MG63 (cell line): Measurements from ENCODE around the gene HNRNPA0. TPM values are rescaled to one million over a fixed set of nuclear protein-coding genes. Genes with fewer than 3 reads are reported as not detected.
"Not testable (repeated sequence)": the region's sequence is repeated elsewhere in the genome, so short reads cannot be mapped to it uniquely, and the experiment has no call there.

ENCODE experiments used
- DNase-seq: peaks from one replicate; pipeline ENCODE4 v3.0.0-alpha.2; 2020
- H3K27me3 ChIP-seq: fragments of 250-450 bp; sonication (Bioruptor Pico); 2 replicates; pipeline ENCODE4 v1.5.1; 2020; ENCODE audit warnings: mild to moderate bottlenecking, moderate library complexity
- H3K36me3 ChIP-seq: fragments of 250-450 bp; sonication (Bioruptor Pico); 2 replicates; pipeline ENCODE4 v1.5.1; 2020; ENCODE audit warnings: mild to moderate bottlenecking, moderate library complexity
- H3K4me3 ChIP-seq: fragments of 250-450 bp; sonication (Bioruptor Pico); 2 replicates; pipeline ENCODE4 v1.5.1; 2020; ENCODE audit warnings: mild to moderate bottlenecking, moderate library complexity
- H3K9me3 ChIP-seq: fragments of 250-450 bp; sonication (Bioruptor Pico); 2 replicates; pipeline ENCODE4 v1.5.1; 2020; ENCODE audit warnings: mild to moderate bottlenecking, moderate library complexity
- total RNA-seq: library from RNA; depleted of rRNA; stranded (reverse); fragments of >200 nt; shearing (Covaris generic); gene quantifications from 2 replicates; pipeline ENCODE4 v1.2.3, GENCODE V29; 2014; ENCODE audit warnings: low replicate concordance; rRNA removed

HNRNPA0 gene
- 58.9 and 81.3 TPM in 2 replicates for total RNA-seq

GRCh38 chr5:137754188-137754960 lies at the start of gene HNRNPA0:
Gene HNRNPA0 (minus strand): TSS chr5:137754363. CDS start chr5:137754066, 297 bp downstream.
- Histone ChIP-seq H3K27me3 (no peaks in the 10 kb centered on the region), H3K9me3 (no peaks in the 10 kb centered on the region), H3K4me3 (peak within 1 kb of the TSS; percentile 83), H3K36me3 (peaks cover 44% of the 10 kb centered on the region)
- peak; percentile 99 for DNase-seq

GRCh38 chr5:137802282-137803210 lies 48.4 kb upstream of the HNRNPA0 start:
- no peak for DNase-seq
- H3K36me3 ChIP-seq = no peaks in the 10 kb centered on the region
- peaks cover 14% of the 10 kb centered on the region for H3K27me3 ChIP-seq
- no peaks in the 10 kb centered on the region for H3K9me3 ChIP-seq
- H3K4me3 ChIP-seq = no peak overlapping the region

- Histone ChIP-seq H3K9me3 (no peaks in the 10 kb centered on the region), H3K4me3 (no peak overlapping the region), H3K27me3 (peaks cover 19% of the 10 kb centered on the region), H3K36me3 (no peaks in the 10 kb centered on the region)
- no peak for DNase-seq
Observed at GRCh38 chr5:137800700-137801411, 46.7 kb upstream of the HNRNPA0 start.

- Histone ChIP-seq H3K9me3 (no peaks in the 10 kb centered on the region), H3K27me3 (peaks cover 9% of the 10 kb centered on the region; the same call in 1 of the 2 replicates), H3K36me3 (no peaks in the 10 kb centered on the region), H3K4me3 (no peak overlapping the region)
- no peak for DNase-seq
Observed at GRCh38 chr5:137796279-137796678, 42.1 kb upstream of the HNRNPA0 start.

- Histone ChIP-seq H3K36me3 (no peaks in the 10 kb centered on the region), H3K9me3 (no peaks in the 10 kb centered on the region), H3K4me3 (no peak overlapping the region), H3K27me3 (peaks cover 9% of the 10 kb centered on the region; the same call in 1 of the 2 replicates)
- no peak for DNase-seq
Observed at GRCh38 chr5:137794863-137795262, 40.7 kb upstream of the HNRNPA0 start.

GRCh38 chr5:137792303-137792702 lies 38.1 kb upstream of the HNRNPA0 start:
- H3K9me3 ChIP-seq = no peaks in the 10 kb centered on the region
- H3K4me3 ChIP-seq = no peak overlapping the region
- no peak for DNase-seq
- peaks cover 12% of the 10 kb centered on the region; the same call in 1 of the 2 replicates for H3K27me3 ChIP-seq
- no peaks in the 10 kb centered on the region for H3K36me3 ChIP-seq

GRCh38 chr5:137791799-137792198 lies 37.6 kb upstream of the HNRNPA0 start:
- H3K27me3 ChIP-seq = peaks cover 12% of the 10 kb centered on the region
- H3K9me3 ChIP-seq = no peaks in the 10 kb centered on the region
- no peaks in the 10 kb centered on the region for H3K36me3 ChIP-seq
- no peak overlapping the region for H3K4me3 ChIP-seq
- DNase-seq = no peak

GRCh38 chr5:137791387-137791786 lies 37.2 kb upstream of the HNRNPA0 start:
- no peak for DNase-seq
- Histone ChIP-seq H3K9me3 (no peaks in the 10 kb centered on the region), H3K36me3 (no peaks in the 10 kb centered on the region), H3K27me3 (peaks cover 13% of the 10 kb centered on the region), H3K4me3 (no peak overlapping the region)

GRCh38 chr5:137788560-137788959 lies 34.4 kb upstream of the HNRNPA0 start:
- H3K27me3 ChIP-seq, H3K36me3 ChIP-seq, H3K4me3 ChIP-seq, DNase-seq: not testable (repeated sequence)
- peaks cover 11% of the 10 kb centered on the region; the same call in 1 of the 2 replicates for H3K9me3 ChIP-seq

GRCh38 chr5:137782984-137783536 lies 28.9 kb upstream of the HNRNPA0 start:
- Histone ChIP-seq H3K27me3 (peaks cover 14% of the 10 kb centered on the region), H3K9me3 (peaks cover 11% of the 10 kb centered on the region; the same call in 1 of the 2 replicates), H3K36me3 (no peaks in the 10 kb centered on the region), H3K4me3 (no peak overlapping the region)
- no peak for DNase-seq

- DNase-seq = no peak
- H3K36me3 ChIP-seq = no peaks in the 10 kb centered on the region
- H3K4me3 ChIP-seq = no peak overlapping the region
- peaks cover 11% of the 10 kb centered on the region; the same call in 1 of the 2 replicates for H3K9me3 ChIP-seq
- H3K27me3 ChIP-seq = peaks cover 12% of the 10 kb centered on the region
Observed at GRCh38 chr5:137782055-137782454, 27.9 kb upstream of the HNRNPA0 start.

GRCh38 chr5:137778772-137779564 lies 24.8 kb upstream of the HNRNPA0 start:
- DNase-seq = no peak
- Histone ChIP-seq H3K27me3 (peaks cover 7% of the 10 kb centered on the region), H3K36me3 (no peaks in the 10 kb centered on the region), H3K4me3 (no peak overlapping the region), H3K9me3 (peaks cover under 1% of the 10 kb centered on the region; the same call in 1 of the 2 replicates)

GRCh38 chr5:137767937-137768336 lies 13.8 kb upstream of the HNRNPA0 start:
- H3K27me3 ChIP-seq, H3K36me3 ChIP-seq, DNase-seq, H3K4me3 ChIP-seq, H3K9me3 ChIP-seq: not testable (repeated sequence)

GRCh38 chr5:137761566-137761965 lies 7.4 kb upstream of the HNRNPA0 start:
- H3K36me3 ChIP-seq = no peaks in the 10 kb centered on the region
- H3K4me3 ChIP-seq = no peak overlapping the region
- DNase-seq = no peak
- no peaks in the 10 kb centered on the region; the same call in 1 of the 2 replicates for H3K27me3 ChIP-seq
- H3K9me3 ChIP-seq = no peaks in the 10 kb centered on the region

GRCh38 chr5:137760719-137761516 lies 6.8 kb upstream of the HNRNPA0 start:
- Histone ChIP-seq H3K9me3 (no peaks in the 10 kb centered on the region), H3K27me3 (no peaks in the 10 kb centered on the region; the same call in 1 of the 2 replicates), H3K4me3 (no peak overlapping the region), H3K36me3 (no peaks in the 10 kb centered on the region)
- DNase-seq = peak; percentile 3
